Trophoblast cell (in vitro differentiated cells and primary cell): ENCODE measurements around the gene CD93.

ENCODE experiments used
- DNase-seq, 2 donors: peaks; one replicate each; pipeline ENCODE4 v3.0.0-alpha.2; 2016
- H2AFZ ChIP-seq: 2 replicates; pipeline ENCODE4 v1.6.1; 2013; ENCODE audit warnings: low read length, moderate library complexity, mild to moderate bottlenecking; ENCODE audit not compliant: insufficient read depth, poor library complexity
- H2AK5ac ChIP-seq: 2 replicates; pipeline ENCODE4 v1.6.1; 2013; ENCODE audit warnings: mild to moderate bottlenecking, low read length
- H2BK120ac ChIP-seq: 2 replicates; pipeline ENCODE4 v1.6.1; 2013; ENCODE audit warnings: low read length, mild to moderate bottlenecking, moderate library complexity; ENCODE audit not compliant: insufficient read depth, poor library complexity
- H2BK12ac ChIP-seq: 2 replicates; pipeline ENCODE4 v1.6.1; 2013; ENCODE audit warnings: mild to moderate bottlenecking, low read length, moderate library complexity
- H2BK5ac ChIP-seq: 2 replicates; pipeline ENCODE4 v1.6.1; 2013; ENCODE audit warnings: low read length, low read depth, moderate library complexity, mild to moderate bottlenecking; ENCODE audit not compliant: poor library complexity
- H3K14ac ChIP-seq: 2 replicates; pipeline ENCODE4 v1.6.1; 2013; ENCODE audit warnings: mild to moderate bottlenecking, low read length
- H3K18ac ChIP-seq: 2 replicates; pipeline ENCODE4 v1.6.1; 2013; ENCODE audit warnings: mild to moderate bottlenecking, low read length
- H3K23ac ChIP-seq: 2 replicates; pipeline ENCODE4 v1.6.1; 2013; ENCODE audit warnings: low read length
- H3K27ac ChIP-seq: 2 replicates; pipeline ENCODE4 v1.5.1; 2013; ENCODE audit warnings: low read depth, mild to moderate bottlenecking, inconsistent platforms, low read length, moderate library complexity
- H3K27me3 ChIP-seq: 2 replicates; pipeline ENCODE4 v1.6.1; 2013; ENCODE audit warnings: inconsistent platforms, mild to moderate bottlenecking, low read length, moderate library complexity; ENCODE audit not compliant: insufficient read depth
- H3K36me3 ChIP-seq, 2 experiments: 1 replicate in 1 of 2; 2 replicates in 1 of 2; pipeline ENCODE4 v1.6.1; 2013; ENCODE audit warnings: low read length in 2 of 2, mild to moderate bottlenecking in 2 of 2, moderate library complexity in 1 of 2; ENCODE audit not compliant: insufficient read depth in 2 of 2, control insufficient read depth in 1 of 2
- H3K4ac ChIP-seq: 2 replicates; pipeline ENCODE4 v1.6.1; 2013; ENCODE audit warnings: low read depth, mild to moderate bottlenecking, low read length, moderate library complexity
- H3K4me1 ChIP-seq, 2 experiments: 1 replicate in 1 of 2; 2 replicates in 1 of 2; pipeline ENCODE4 v1.6.1; 2013; ENCODE audit warnings: low read length in 2 of 2, mild to moderate bottlenecking in 2 of 2, moderate library complexity in 1 of 2; ENCODE audit not compliant: insufficient read depth in 2 of 2, control insufficient read depth in 1 of 2
- H3K4me2 ChIP-seq: 2 replicates; pipeline ENCODE4 v1.6.1; 2013; ENCODE audit warnings: inconsistent platforms, mild to moderate bottlenecking, low read length, moderate library complexity
- H3K4me3 ChIP-seq: 2 replicates; pipeline ENCODE4 v1.5.1; 2013; ENCODE audit warnings: mild to moderate bottlenecking, low read depth, low read length, inconsistent platforms
- H3K79me1 ChIP-seq: one replicate; pipeline ENCODE4 v1.6.1; 2013; ENCODE audit warnings: low read length
- H3K79me2 ChIP-seq: 2 replicates; pipeline ENCODE4 v1.6.1; 2013; ENCODE audit warnings: low read length, mild to moderate bottlenecking; ENCODE audit not compliant: control insufficient read depth, insufficient read depth, poor library complexity
- H3K9ac ChIP-seq: 2 replicates; pipeline ENCODE4 v1.6.1; 2013; ENCODE audit warnings: mild to moderate bottlenecking, low read length
- H3K9me3 ChIP-seq: 2 replicates; pipeline ENCODE4 v1.6.1; 2013; ENCODE audit warnings: low read depth, mild to moderate bottlenecking, control low read depth, inconsistent platforms, low read length; ENCODE audit not compliant: insufficient read depth
- H4K12ac ChIP-seq: 2 replicates; pipeline ENCODE4 v1.6.1; 2013; ENCODE audit warnings: low read depth, mild to moderate bottlenecking, low read length, moderate library complexity
- H4K8ac ChIP-seq: 2 replicates; pipeline ENCODE4 v1.6.1; 2013; ENCODE audit warnings: low read depth, mild to moderate bottlenecking, low read length, moderate library complexity
- H4K91ac ChIP-seq: one replicate; pipeline ENCODE4 v1.6.1; 2013; ENCODE audit warnings: low read depth, mild to moderate bottlenecking, low read length, moderate library complexity
- WGBS: extraction: QIAGEN DNeasy Blood & Tissue Kit; methylation state at CpG from one replicate; pipeline ENCODE4 v1.1.7; 2013; ENCODE audit warnings: missing lambda C conversion rate; ENCODE audit not compliant: insufficient read length, insufficient coverage; ENCODE audit errors: extremely low coverage; 5-methylcytosine and 5-hydroxymethylcytosine counted together

CD93 gene

DNA sequence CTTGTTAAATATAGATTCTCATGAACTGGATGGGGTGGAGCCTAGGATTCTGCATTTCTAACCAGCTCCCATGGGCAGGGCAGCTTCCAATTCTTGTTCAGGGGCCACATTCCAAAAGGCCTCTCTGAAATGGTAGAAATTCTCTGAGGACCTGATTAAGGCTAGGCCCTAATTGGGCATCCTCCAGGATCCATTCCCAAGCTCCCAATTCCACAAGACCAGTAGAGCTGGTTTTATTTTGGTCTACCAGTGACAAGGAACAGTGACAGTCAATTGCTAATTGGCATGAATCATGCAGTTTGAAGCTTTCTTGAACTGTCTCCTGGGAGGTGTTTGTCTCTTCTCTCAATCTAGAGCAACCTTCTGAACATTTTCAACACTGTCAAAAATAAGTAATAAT is 39.7 kb downstream of the CD93 start:
- peaks cover 31% of the 10 kb centered on the region for H3K27me3 ChIP-seq
- H2AFZ ChIP-seq: no peak overlapping the region
- H2BK5ac ChIP-seq: no peak overlapping the region
- no peak overlapping the region for H3K9ac ChIP-seq
- H3K27ac ChIP-seq: no peak overlapping the region
- no peak overlapping the region for H3K23ac ChIP-seq
- H3K9me3 ChIP-seq: peaks cover 7% of the 10 kb centered on the region
- H3K4me3 ChIP-seq: no peak overlapping the region
- DNase-seq: peak; percentile 32 to 74
- H4K91ac ChIP-seq: no peak overlapping the region
- no peak overlapping the region for H3K4ac ChIP-seq
- no peak overlapping the region for H4K8ac ChIP-seq
- H3K4me1 ChIP-seq: peaks cover 34 to 42% of the 10 kb centered on the region in 2 experiments
- H3K36me3 ChIP-seq: no peaks in the 10 kb centered on the region
- H2BK120ac ChIP-seq: no peak overlapping the region
- no peak overlapping the region for H3K18ac ChIP-seq
- peaks cover 6% of the 10 kb centered on the region for H3K79me1 ChIP-seq
- peaks cover 2% of the 10 kb centered on the region for H3K79me2 ChIP-seq
- no peak overlapping the region for H2BK12ac ChIP-seq
- no peak overlapping the region for H3K14ac ChIP-seq
- no peak overlapping the region for H4K12ac ChIP-seq
- H2AK5ac ChIP-seq: no peak overlapping the region
- H3K4me2 ChIP-seq: no peak overlapping the region

DNA sequence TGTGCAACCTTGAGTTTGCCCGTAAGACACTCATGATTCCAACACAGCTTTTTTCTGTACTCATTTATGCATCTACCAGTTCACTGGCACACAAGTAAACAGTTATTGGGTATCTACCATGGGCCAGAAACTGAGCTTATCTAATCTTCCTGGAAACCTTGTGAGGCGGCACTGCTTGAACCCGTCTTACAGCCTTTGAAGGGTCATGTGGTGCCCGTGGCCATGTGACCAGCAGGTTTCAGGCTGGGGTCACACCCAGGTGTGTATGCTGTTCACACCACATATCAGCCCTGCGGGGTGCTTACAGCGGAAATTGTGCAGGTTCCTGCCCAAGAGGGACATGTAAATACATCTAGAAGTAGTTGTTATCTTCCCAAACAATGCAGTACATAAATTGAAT is 42.7 kb downstream of the CD93 start:
- Histone ChIP-seq H4K8ac (no peak overlapping the region), H3K9ac (no peak overlapping the region), H4K12ac (no peak overlapping the region), H3K79me2 (no peaks in the 10 kb centered on the region), H3K4me1 (peaks cover 11 to 20% of the 10 kb centered on the region in 2 experiments), H3K27me3 (peaks cover 11% of the 10 kb centered on the region), H3K18ac (no peak overlapping the region), H3K4me3 (no peak overlapping the region), H3K27ac (no peak overlapping the region), H2AFZ (no peak overlapping the region), H3K4ac (no peak overlapping the region), H3K23ac (no peak overlapping the region), H3K4me2 (no peak overlapping the region), H4K91ac (no peak overlapping the region), H2BK120ac (no peak overlapping the region), H3K79me1 (no peaks in the 10 kb centered on the region), H2AK5ac (no peak overlapping the region), H2BK5ac (no peak overlapping the region), H3K36me3 (no peaks in the 10 kb centered on the region), H3K14ac (no peak overlapping the region), H2BK12ac (no peak overlapping the region), H3K9me3 (peaks cover 7% of the 10 kb centered on the region)
- no CpG with 5 or more reads among the region's 6 CpGs for WGBS
- DNase-seq: no peak

DNA sequence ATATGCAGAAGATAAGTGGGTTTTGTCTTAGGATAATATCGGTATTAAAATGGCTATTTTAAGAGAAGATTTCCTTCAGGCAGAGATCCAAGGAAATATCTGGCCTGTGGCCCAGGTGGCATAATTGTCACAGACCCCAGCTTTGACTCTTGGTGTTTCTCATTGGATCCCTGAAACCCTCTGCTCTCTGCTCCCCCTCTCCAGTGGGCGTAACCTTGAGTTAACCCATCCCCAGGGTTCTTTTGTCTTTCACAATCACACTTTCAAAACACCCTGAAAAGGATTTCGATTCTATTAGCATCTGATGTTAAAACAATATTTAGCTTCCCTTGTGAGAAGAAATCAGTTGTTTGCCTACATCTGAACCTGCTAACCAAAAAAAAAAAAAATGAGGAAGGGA is 43.9 kb downstream of the CD93 start:
- Histone ChIP-seq H4K8ac (no peak overlapping the region), H3K9ac (no peak overlapping the region), H2BK5ac (no peak overlapping the region), H3K79me1 (no peaks in the 10 kb centered on the region), H3K4me1 (peaks cover 2 to 9% of the 10 kb centered on the region in 2 experiments), H2AK5ac (no peak overlapping the region), H3K4me2 (no peak overlapping the region), H2BK12ac (no peak overlapping the region), H3K36me3 (no peaks in the 10 kb centered on the region), H3K4ac (no peak overlapping the region), H3K14ac (no peak overlapping the region), H4K91ac (no peak overlapping the region), H3K9me3 (no peaks in the 10 kb centered on the region), H3K4me3 (no peak overlapping the region), H3K27ac (no peak overlapping the region), H3K79me2 (no peaks in the 10 kb centered on the region), H3K18ac (no peak overlapping the region), H3K23ac (no peak overlapping the region), H2BK120ac (no peak overlapping the region), H4K12ac (no peak overlapping the region), H2AFZ (no peak overlapping the region), H3K27me3 (peaks cover under 1% of the 10 kb centered on the region)
- no peak for DNase-seq
- no CpG with 5 or more reads among the region's 3 CpGs for WGBS

DNA sequence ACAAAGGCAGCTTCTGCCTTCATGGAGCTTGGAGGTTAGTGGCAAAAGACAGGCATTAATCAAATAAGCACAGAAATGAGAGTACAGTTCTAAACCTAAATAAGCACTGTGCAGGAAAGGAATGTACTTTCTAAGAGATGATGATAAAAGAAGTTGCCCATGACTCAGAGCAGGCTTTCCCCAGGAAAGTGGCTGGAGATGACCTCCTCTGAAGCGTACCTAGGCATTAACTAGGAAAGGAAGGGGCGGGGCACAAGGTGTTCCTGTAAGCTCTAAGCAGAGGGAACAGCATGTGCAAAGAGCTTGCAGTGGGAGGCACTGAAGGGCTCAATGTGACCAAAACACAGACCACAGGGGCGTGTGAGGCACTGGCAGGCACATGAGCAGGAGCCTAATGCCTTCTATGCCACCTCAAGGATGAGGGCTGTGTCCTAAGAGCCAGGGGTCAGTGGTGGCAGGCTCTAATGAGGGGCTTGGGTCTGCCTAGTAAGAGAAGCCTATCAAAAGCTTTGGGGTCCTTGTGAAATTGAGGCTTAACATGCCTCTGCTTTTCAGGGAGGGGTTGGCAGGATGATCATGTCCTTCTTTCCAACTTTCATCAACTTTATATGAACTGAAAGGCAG is 46.1 kb downstream of the CD93 start:
- no peak overlapping the region for H3K27ac ChIP-seq
- H3K4me1 ChIP-seq: peaks cover 2 to 4% of the 10 kb centered on the region in 2 experiments
- H3K9me3 ChIP-seq: peaks cover 8% of the 10 kb centered on the region
- no peaks in the 10 kb centered on the region for H3K79me2 ChIP-seq
- H2BK5ac ChIP-seq: no peak overlapping the region
- H3K36me3 ChIP-seq: no peaks in the 10 kb centered on the region
- no peak overlapping the region for H4K8ac ChIP-seq
- no peak overlapping the region for H3K18ac ChIP-seq
- no peak overlapping the region for H2AK5ac ChIP-seq
- no peak overlapping the region for H4K91ac ChIP-seq
- H3K4ac ChIP-seq: no peak overlapping the region
- no peak overlapping the region for H2AFZ ChIP-seq
- H2BK12ac ChIP-seq: no peak overlapping the region
- DNase-seq: no peak
- WGBS: no CpG with 5 or more reads among the region's 3 CpGs
- no peak overlapping the region for H2BK120ac ChIP-seq
- H3K14ac ChIP-seq: no peak overlapping the region
- H3K9ac ChIP-seq: no peak overlapping the region
- peak overlapping the region; percentile 58 for H3K4me3 ChIP-seq
- H3K27me3 ChIP-seq: peaks cover 16% of the 10 kb centered on the region
- no peak overlapping the region for H3K23ac ChIP-seq
- H3K4me2 ChIP-seq: no peak overlapping the region
- no peaks in the 10 kb centered on the region for H3K79me1 ChIP-seq
- no peak overlapping the region for H4K12ac ChIP-seq
